Prostate gland (tissue), 2 donors: Measurements from ENCODE around the gene TUBD1.

Source experiments
- CTCF ChIP-seq, 4 experiments: fragments of 200-600 bp in 2 of 4; fragments of 450-650 bp in 2 of 4; sonication (generic) in 2 of 4; IDR thresholded peaks; 1 replicate in 3 of 4; 2 replicates in 1 of 4; pipeline ENCODE4 v1.5.1; 2016 to 2019; ENCODE audit warnings: antibody characterized with exemption in 4 of 4, mild to moderate bottlenecking in 2 of 4, moderate library complexity in 2 of 4
- POLR2A ChIP-seq: fragments of 450-650 bp; IDR thresholded peaks from one replicate; pipeline ENCODE4 v1.6.1; 2016; ENCODE audit warnings: antibody characterized with exemption, mild to moderate bottlenecking
- POLR2AphosphoS5 ChIP-seq: sonication (generic); formaldehyde crosslinking; IDR thresholded peaks from one replicate; pipeline ENCODE4 v1.6.1; 2017; ENCODE audit warnings: antibody characterized with exemption

- TF ChIP-seq CTCF (IDR thresholded peaks at IDR 0.05) (no peak), POLR2A (no peak), POLR2AphosphoS5 (no peak)
Measured at GRCh38 chr17:59858167-59858816, 34.5 kb downstream of the TUBD1 start.
